HL-60 (cell line): Measurements from ENCODE around the gene ZFAND3.

Experiments
- GABPA ChIP-seq: IDR thresholded peaks from 2 replicates; pipeline ENCODE4 v1.6.1; 2012; ENCODE audit warnings: low read depth
- POLR2AphosphoS5 ChIP-seq: IDR thresholded peaks from 2 replicates; pipeline ENCODE4 v1.6.1; 2012; ENCODE audit warnings: low read depth
- SPI1 ChIP-seq: IDR thresholded peaks from 2 replicates; pipeline ENCODE4 v1.6.1; 2012; ENCODE audit warnings: low read depth, mild to moderate bottlenecking, borderline replicate concordance
- TF ChIP-seq, protein P1 (sequence below): IDR thresholded peaks from one replicate; pipeline ENCODE4 v1.5.1; 2011; ENCODE audit warnings: low read length, control low read depth, inconsistent platforms; ENCODE audit not compliant: insufficient read depth
- TF ChIP-seq, protein P2 (sequence below): IDR thresholded peaks from 2 replicates; pipeline ENCODE4 v1.6.1; 2012; ENCODE audit warnings: low read depth; ENCODE audit not compliant: insufficient replicate concordance

DNA sequence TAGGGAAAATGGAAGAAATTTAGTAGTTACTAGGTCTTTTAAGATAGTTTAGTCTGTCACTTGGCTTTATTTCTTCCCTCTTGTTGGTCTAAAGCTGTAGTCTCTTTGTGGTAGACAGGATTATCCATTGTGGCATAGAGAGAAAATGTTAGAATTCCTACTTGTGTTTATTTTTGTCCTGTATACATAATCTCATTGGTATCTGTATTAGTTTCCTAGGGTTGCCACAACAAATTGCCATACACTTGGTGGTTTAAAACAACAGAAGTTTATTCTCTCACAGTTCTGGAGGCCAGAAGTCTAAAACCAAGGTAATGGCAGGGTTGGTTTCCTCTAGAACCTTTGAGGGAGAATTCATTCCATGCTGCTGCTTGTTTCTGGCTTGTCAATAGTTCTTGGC lies 119.4 kb downstream of the ZFAND3 start:
- TF ChIP-seq, protein P1, sequence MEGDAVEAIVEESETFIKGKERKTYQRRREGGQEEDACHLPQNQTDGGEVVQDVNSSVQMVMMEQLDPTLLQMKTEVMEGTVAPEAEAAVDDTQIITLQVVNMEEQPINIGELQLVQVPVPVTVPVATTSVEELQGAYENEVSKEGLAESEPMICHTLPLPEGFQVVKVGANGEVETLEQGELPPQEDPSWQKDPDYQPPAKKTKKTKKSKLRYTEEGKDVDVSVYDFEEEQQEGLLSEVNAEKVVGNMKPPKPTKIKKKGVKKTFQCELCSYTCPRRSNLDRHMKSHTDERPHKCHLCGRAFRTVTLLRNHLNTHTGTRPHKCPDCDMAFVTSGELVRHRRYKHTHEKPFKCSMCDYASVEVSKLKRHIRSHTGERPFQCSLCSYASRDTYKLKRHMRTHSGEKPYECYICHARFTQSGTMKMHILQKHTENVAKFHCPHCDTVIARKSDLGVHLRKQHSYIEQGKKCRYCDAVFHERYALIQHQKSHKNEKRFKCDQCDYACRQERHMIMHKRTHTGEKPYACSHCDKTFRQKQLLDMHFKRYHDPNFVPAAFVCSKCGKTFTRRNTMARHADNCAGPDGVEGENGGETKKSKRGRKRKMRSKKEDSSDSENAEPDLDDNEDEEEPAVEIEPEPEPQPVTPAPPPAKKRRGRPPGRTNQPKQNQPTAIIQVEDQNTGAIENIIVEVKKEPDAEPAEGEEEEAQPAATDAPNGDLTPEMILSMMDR: no peak
- no peak for TF ChIP-seq POLR2AphosphoS5
- no peak for TF ChIP-seq GABPA
- TF ChIP-seq, protein P2, sequence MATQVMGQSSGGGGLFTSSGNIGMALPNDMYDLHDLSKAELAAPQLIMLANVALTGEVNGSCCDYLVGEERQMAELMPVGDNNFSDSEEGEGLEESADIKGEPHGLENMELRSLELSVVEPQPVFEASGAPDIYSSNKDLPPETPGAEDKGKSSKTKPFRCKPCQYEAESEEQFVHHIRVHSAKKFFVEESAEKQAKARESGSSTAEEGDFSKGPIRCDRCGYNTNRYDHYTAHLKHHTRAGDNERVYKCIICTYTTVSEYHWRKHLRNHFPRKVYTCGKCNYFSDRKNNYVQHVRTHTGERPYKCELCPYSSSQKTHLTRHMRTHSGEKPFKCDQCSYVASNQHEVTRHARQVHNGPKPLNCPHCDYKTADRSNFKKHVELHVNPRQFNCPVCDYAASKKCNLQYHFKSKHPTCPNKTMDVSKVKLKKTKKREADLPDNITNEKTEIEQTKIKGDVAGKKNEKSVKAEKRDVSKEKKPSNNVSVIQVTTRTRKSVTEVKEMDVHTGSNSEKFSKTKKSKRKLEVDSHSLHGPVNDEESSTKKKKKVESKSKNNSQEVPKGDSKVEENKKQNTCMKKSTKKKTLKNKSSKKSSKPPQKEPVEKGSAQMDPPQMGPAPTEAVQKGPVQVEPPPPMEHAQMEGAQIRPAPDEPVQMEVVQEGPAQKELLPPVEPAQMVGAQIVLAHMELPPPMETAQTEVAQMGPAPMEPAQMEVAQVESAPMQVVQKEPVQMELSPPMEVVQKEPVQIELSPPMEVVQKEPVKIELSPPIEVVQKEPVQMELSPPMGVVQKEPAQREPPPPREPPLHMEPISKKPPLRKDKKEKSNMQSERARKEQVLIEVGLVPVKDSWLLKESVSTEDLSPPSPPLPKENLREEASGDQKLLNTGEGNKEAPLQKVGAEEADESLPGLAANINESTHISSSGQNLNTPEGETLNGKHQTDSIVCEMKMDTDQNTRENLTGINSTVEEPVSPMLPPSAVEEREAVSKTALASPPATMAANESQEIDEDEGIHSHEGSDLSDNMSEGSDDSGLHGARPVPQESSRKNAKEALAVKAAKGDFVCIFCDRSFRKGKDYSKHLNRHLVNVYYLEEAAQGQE: no peak
- no peak for TF ChIP-seq SPI1
